NCI-H82 (cell line): ENCODE measurements around the gene EDEM3.
A peak's percentile ranks its signal among the peaks of the same experiment; 100 is the strongest.
"Not testable (repeated sequence)": the region's sequence is repeated elsewhere in the genome, so short reads cannot be mapped to it uniquely, and the experiment has no call there.

Source experiments
- DNase-seq: peaks from one replicate; lab custom pipeline; 2025; lab: John Stamatoyannopoulos, UW

The EDEM3 gene

GRCh38 chr1:184768467-184768866 is 13.8 kb upstream of the EDEM3 start:
- DNase-seq: no peak

GRCh38 chr1:184767591-184767990 is 12.9 kb upstream of the EDEM3 start:
- no peak for DNase-seq

GRCh38 chr1:184764483-184764882 is 9.8 kb upstream of the EDEM3 start:
- DNase-seq: no peak

GRCh38 chr1:184763520-184763919 is 8.9 kb upstream of the EDEM3 start:
- not testable (repeated sequence) for DNase-seq

GRCh38 chr1:184761969-184762485 is 7.4 kb upstream of the EDEM3 start:
- no peak for DNase-seq

- DNase-seq: no peak
Measured at GRCh38 chr1:184759651-184760050, 5.0 kb upstream of the EDEM3 start.

- DNase-seq: no peak
Measured at GRCh38 chr1:184759112-184759511, 4.5 kb upstream of the EDEM3 start.

- DNase-seq: no peak
Measured at GRCh38 chr1:184757891-184758290, 3.2 kb upstream of the EDEM3 start.

- DNase-seq: peak; percentile 92
Measured at GRCh38 chr1:184757406-184757805, 2.7 kb upstream of the EDEM3 start.

GRCh38 chr1:184755226-184756065 is 788 bp upstream of the EDEM3 start:
- DNase-seq: peak; percentile 71

GRCh38 chr1:184753608-184754475 is 816 bp downstream of the EDEM3 start:
- peak; percentile 70 for DNase-seq

GRCh38 chr1:184753117-184753516 is 1.5 kb downstream of the EDEM3 start:
- DNase-seq: no peak

GRCh38 chr1:184752656-184753055 is 2.0 kb downstream of the EDEM3 start:
- DNase-seq: no peak

GRCh38 chr1:184748740-184749139 is 5.9 kb downstream of the EDEM3 start:
- no peak for DNase-seq

- DNase-seq: no peak
Measured at GRCh38 chr1:184747089-184747955, 7.3 kb downstream of the EDEM3 start.

- peak; percentile 32 for DNase-seq
Measured at GRCh38 chr1:184745929-184746638, 8.6 kb downstream of the EDEM3 start.

GRCh38 chr1:184745110-184745509 is 9.5 kb downstream of the EDEM3 start:
- no peak for DNase-seq

GRCh38 chr1:184743062-184743756 is 11.4 kb downstream of the EDEM3 start:
- no peak for DNase-seq

- DNase-seq: no peak
Measured at GRCh38 chr1:184740344-184740743, 14.3 kb downstream of the EDEM3 start.

- peak; percentile 24 for DNase-seq
Measured at GRCh38 chr1:184739796-184740195, 14.9 kb downstream of the EDEM3 start.

- DNase-seq: no peak
Measured at GRCh38 chr1:184739070-184739469, 15.6 kb downstream of the EDEM3 start.
